ENCODE data around the gene OXLD1. TPM values are rescaled to one million over a fixed set of nuclear protein-coding genes. Genes with fewer than 3 reads are reported as not detected.

OXLD1 gene
- total and polyA plus RNA-seq, 10 of the 15 experiments (the other 5 are each of a cell fraction or from before 2014, with no cell fraction given) = 4.6 to 89.5 (median 39.8) TPM

- TF ChIP-seq ATF2 (IDR thresholded peaks at IDR 0.05; ENCODE audit: low read length) (no peak), PBX3 (IDR thresholded peaks at IDR 0.05; ENCODE audit: insufficient replicate concordance, low read depth, low read length) (no peak)
Observed at GRCh38 chr17:81682565-81683207, 16.3 kb upstream of the OXLD1 start (continued).

- peaks cover 8% of the 10 kb centered on the region; the same call in 1 of the 2 replicates for H4K20me1 ChIP-seq (ENCODE audit: control insufficient read depth, insufficient read depth)
- peaks cover 0 to 2% of the 10 kb centered on the region in 2 experiments; a peak in 3 of 4 replicates for H3K36me3 ChIP-seq (ENCODE audit: control insufficient read depth in 2 of 2, insufficient read depth in 2 of 2, low read length in 1 of 2)
- intact Hi-C loops (cut with micrococcal nuclease; ENCODE audit: unreplicated experiment) = loop anchor here (2.0 kb wide), 1 partner anchor 21 kb away; the partner anchor contains the start of gene MRPL12
- no TSS peak for BruUV-seq (replicated peaks)
- FAIRE-seq = no peak
- H3K79me2 ChIP-seq (ENCODE audit: control insufficient read depth, insufficient read depth, low read length) = peaks cover 38% of the 10 kb centered on the region
- SMC1A ChIA-PET (ENCODE audit: uncharacterized antibody, unreplicated experiment) = no interaction called here
- POLR2A ChIA-PET = interaction anchor here (1.2 to 4.0 kb wide), 2 partner anchors 21 to 22 kb away, joined by 3 to 32 read pairs; partner anchors contain the start of gene MRPL12
- no peak for DNase-seq (ENCODE audit: low read depth, low spot score)
- no peak overlapping the region for H3K4me3 ChIP-seq
- H3K4me2 ChIP-seq (ENCODE audit: control insufficient read depth, insufficient read depth) = no peak overlapping the region
- no peak overlapping the region for H3K27ac ChIP-seq (ENCODE audit: control insufficient read depth, insufficient read depth)
- ATAC-seq = no peak
- no peaks in the 10 kb centered on the region for H3K27me3 ChIP-seq (replicated peaks in 1 of 2; ENCODE audit: control insufficient read depth in 2 of 2, insufficient read depth in 2 of 2, low read length in 1 of 2)
- in situ Hi-C loops (cut with MboI) = no loop called here
- RAD21 ChIA-PET (ENCODE audit: unreplicated experiment) = no interaction called here
- no peaks in the 10 kb centered on the region for H3K9me3 ChIP-seq (replicated peaks; ENCODE audit: control insufficient read depth, insufficient read depth, low read length)
- CTCF ChIA-PET = interaction anchor here (1.1 kb wide), 1 partner anchor 12 kb away, joined by 3 read pairs; no protein-coding TSS in a partner anchor
- 87% methylated on average over 17 of the region's 17 CpGs for WGBS (ENCODE audit: insufficient coverage, insufficient replicate concordance, low lambda C conversion rate, missing lambda C conversion rate)
- H2AFZ ChIP-seq (ENCODE audit: control insufficient read depth, low read depth, low read length) = no peak overlapping the region
- H3K9ac ChIP-seq (ENCODE audit: control insufficient read depth, insufficient read depth, low read length) = no peak overlapping the region
- peaks cover 11% of the 10 kb centered on the region for H3K4me1 ChIP-seq (ENCODE audit: control insufficient read depth, insufficient read depth, low read length)
- TF ChIP-seq BRCA1 (IDR thresholded peaks at IDR 0.05; ENCODE audit: low read depth, low read length) (no peak), ETV6 (conservative IDR thresholded peaks at IDR 0.05 in 1 of 2, IDR thresholded peaks at IDR 0.05 in 1 of 2; ENCODE audit: borderline replicate concordance in 1 of 2, low read depth in 1 of 2) (no peak), BCLAF1 (IDR thresholded peaks at IDR 0.05) (no peak), PKNOX1 (IDR thresholded peaks at IDR 0.05) (no peak), EP300 (IDR thresholded peaks at IDR 0.05; ENCODE audit: borderline replicate concordance in 1 of 2, control insufficient read depth in 1 of 2, low read depth in 2 of 2, low read length in 2 of 2) (no peak), MTA2 (IDR thresholded peaks at IDR 0.05; ENCODE audit: low read depth) (no peak), RBBP5 (conservative IDR thresholded peaks at IDR 0.05) (no peak), IRF3 (IDR thresholded peaks at IDR 0.05) (no peak)
Observed at GRCh38 chr17:81681672-81682071, 15.3 kb upstream of the OXLD1 start.

All from GM12878 (cell line).